Astrocyte of the cerebellum (primary cell): Measurements from ENCODE around the gene SARS2.

Experiments used
- DNase-seq: peaks from one replicate; pipeline ENCODE4 v3.0.0-alpha.2; 2011; ENCODE audit warnings: low read depth
- H3K4me3 ChIP-seq: 2 replicates; pipeline ENCODE4 v1.5.1; 2011; ENCODE audit warnings: mild to moderate bottlenecking, low read depth, low read length, moderate library complexity
- CTCF ChIP-seq: IDR thresholded peaks from 2 replicates; pipeline ENCODE4 v1.5.1; 2012; ENCODE audit warnings: low read length, low read depth, moderate library complexity, mild to moderate bottlenecking; ENCODE audit errors: missing control alignments
- in situ Hi-C: cut with HindIII; loops from 2 replicates; pipeline ENCODE4 v1.10.0; 2017; ENCODE audit warnings: low sequenced_read_pairs

The SARS2 gene

GRCh38 chr19:38868551-38868950 lies 62.0 kb downstream of the SARS2 start:
- H3K4me3 ChIP-seq, result no peak overlapping the region
- no peak for TF ChIP-seq CTCF
- in situ Hi-C loops, result no loop called here
- DNase-seq, result no peak

DNA sequence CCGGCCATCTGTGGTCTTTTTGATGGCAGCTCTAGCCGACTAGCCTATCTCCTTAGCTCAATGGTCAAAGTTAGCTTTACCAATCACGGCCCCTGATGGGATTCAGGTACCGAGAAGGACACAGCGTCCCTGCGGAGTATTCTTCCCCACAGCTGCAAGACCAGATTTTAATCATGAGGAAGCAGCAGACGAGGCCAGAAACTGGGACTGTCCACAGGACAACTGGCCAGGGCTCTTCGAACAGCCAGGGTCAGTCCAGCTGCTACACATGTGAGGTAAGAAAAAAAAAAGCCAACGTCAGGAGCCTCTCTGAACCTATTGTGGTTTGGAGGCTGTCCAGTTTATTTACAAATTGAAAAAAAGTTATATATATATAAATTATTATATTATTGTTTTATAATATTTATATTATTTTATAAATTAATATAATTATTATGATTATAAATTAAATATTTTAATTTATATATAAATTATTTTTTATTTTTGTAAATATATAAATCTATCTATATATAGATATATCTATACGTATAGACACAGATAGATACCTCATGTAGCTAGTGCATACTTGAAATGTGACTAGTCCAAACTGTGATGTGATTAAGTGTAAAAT lies 63.3 kb downstream of the SARS2 start:
- no peak for TF ChIP-seq CTCF
- H3K4me3 ChIP-seq, result no peak overlapping the region
- in situ Hi-C loops, result no loop called here
- no peak for DNase-seq
